Heart left ventricle (tissue), 13 donors: ENCODE results near the gene AFAP1.

ENCODE experiments used
- CTCF ChIP-seq, 12 donors: fragments of 200-600 bp; sonication (generic) in 4 of 12; IDR thresholded peaks; one replicate each; pipeline versions ENCODE4 v1.5.0 to v1.8.0; 2018 to 2022; ENCODE audit warnings: antibody characterized with exemption in 12 of 12, mild to moderate bottlenecking in 5 of 12
- POLR2A ChIP-seq, 2 donors: fragments of 450-650 bp; IDR thresholded peaks; one replicate each; pipeline ENCODE4 v1.6.1; 2017; ENCODE audit warnings: antibody characterized with exemption in 2 of 2, mild to moderate bottlenecking in 2 of 2, moderate library complexity in 2 of 2
- donor health status: ischemic (EF 13 %, LVEDD 7.1; RV severe dilation, severe dysfunction).
- donor health status: DM: no; HTN: yes; CAD: no.
- donor health status: DM: no; HTN: no; CAD: no.
- donor health status: ischemic (EF 25% LVEDD 6.9; RV normal size, moderate dysfunction).
- donor health status: ischemic (EF 25% LVEDD 5.7; RV mildly dilated, moderate dysfunction).
- donor health status: ischemic (EF 35%, LVEDD 5.7; RV mildly dilated, moderate dysfunction).
- donor health status: nonischemic (EF 11% LVEDD 7.7; RV severe dilation, severe dysfunction).
- donor health status: DM: yes; HTN: yes; CAD: no.
- donor health status: PGD.
- donor health status: ischemic (EF 29% LVEDD 5.4; RV normal size, mild dysfunction).
- donor health status: nonischemic (EF 23%, LVEDD 6.1; RV moderate dilation, normal function).

- TF ChIP-seq CTCF (IDR thresholded peaks at IDR 0.05) (no peak), POLR2A (IDR thresholded peaks at IDR 0.05) (no peak)
Observed at GRCh38 chr4:7740866-7741525, 198.7 kb downstream of the AFAP1 start.
